Ovary (tissue), 9 donors: Measurements from ENCODE around the gene JPH3. TPM values are rescaled to one million over a fixed set of nuclear protein-coding genes. Genes with fewer than 3 reads are reported as not detected.
A peak's percentile ranks its signal among the peaks of the same experiment; 100 is the strongest.

Experiments used
- DNase-seq, 5 donors: peaks; one replicate each; pipeline ENCODE4 v3.0.0-alpha.2; 2019 to 2020
- H3K27ac ChIP-seq, 2 donors: fragments of 200-600 bp; one replicate each; pipeline versions ENCODE4 v1.5.1 to v1.8.0; 2019 to 2022
- H3K27me3 ChIP-seq: fragments of 200-600 bp; one replicate; pipeline ENCODE4 v1.8.0; 2022
- H3K36me3 ChIP-seq: fragments of 200-600 bp; sonication (generic); one replicate; pipeline ENCODE4 v1.5.1; 2019
- H3K4me1 ChIP-seq: one replicate; pipeline ENCODE4 v1.8.1; 2013; ENCODE audit warnings: mild to moderate bottlenecking, moderate library complexity; ENCODE audit not compliant: insufficient read depth
- H3K4me3 ChIP-seq: fragments of 200-600 bp; sonication (generic); one replicate; pipeline ENCODE4 v1.5.1; 2017
- H3K9me3 ChIP-seq, 2 donors: fragments of 200-600 bp in 1 of 2; sonication (generic) in 1 of 2; one replicate each; pipeline versions ENCODE4 v1.5.1 to v1.8.1; 2013 to 2019; ENCODE audit warnings: mild to moderate bottlenecking in 1 of 2, moderate library complexity in 1 of 2
- CTCF ChIP-seq, 3 donors: fragments of 450-650 bp in 2 of 3; fragments of 200-600 bp in 1 of 3; IDR thresholded peaks; one replicate each; pipeline versions ENCODE4 v1.5.1 to v1.8.0; 2016 to 2022; ENCODE audit warnings: antibody characterized with exemption in 3 of 3, mild to moderate bottlenecking in 1 of 3
- EP300 ChIP-seq: sonication (generic); formaldehyde crosslinking; IDR thresholded peaks from one replicate; pipeline ENCODE4 v1.6.1; 2017; ENCODE audit warnings: antibody characterized with exemption
- POLR2A ChIP-seq: fragments of 450-650 bp; IDR thresholded peaks from one replicate; pipeline ENCODE4 v1.6.1; 2017; ENCODE audit warnings: antibody characterized with exemption, mild to moderate bottlenecking, moderate library complexity
- WGBS, 3 donors: extraction: QIAGEN DNeasy Blood & Tissue Kit in 1 of 3; methylation state at CpG; one replicate each; pipeline versions ENCODE4 v1.1.5 to v1.1.7; 2013 to 2017; 5-methylcytosine and 5-hydroxymethylcytosine counted together
- intact Hi-C, 4 donors: fragments of 100-400 bp; cut with DNase I; formaldehyde crosslinking; loops; one replicate each; pipeline versions ENCODE4 v1.11.0 to v1.15.1; 2022 to 2023
- polyA plus RNA-seq, 2 donors: library from polyadenylated mRNA; stranded (reverse); fragments of 200-250 nt in 1 of 2; fragments of 350-450 nt in 1 of 2; fragmentation: Illumina TruSeq in 1 of 2; extraction: RNeasy Lipid Tissue Mini Kit (QIAGEN cat#74804) in 1 of 2; gene quantifications; one replicate each; pipeline ENCODE4 v1.2.3, GENCODE V29; 2013 to 2014
- total RNA-seq, 7 donors: library from RNA; depleted of rRNA in 2 of 7; stranded (reverse); fragments of >200 nt in 2 of 7; fragmentation: NEBNext Ultra II Directional in 3 of 7; extraction: Animal tissue kit (Norgen Biotek cat#: 25700) in 3 of 7; gene quantifications; one replicate each; pipeline versions ENCODE4 v1.1.0 to v1.2.4, GENCODE V29; 2016 to 2023
- donor health status: DM: no; HTN: no; CAD: no; lungs with moderate emphysema.
- donor health status: DM: no; HTN: no; CAD: no.
- donor health status: Bipolar disorder and iron deficiency.
- donor health status: DM: yes; HTN: yes; CAD: no.
- donor health status: DM: no; HTN: no; CAD: no.
- donor health status: DM: yes; HTN: yes; CAD: no.

The JPH3 gene
- total and polyA plus RNA-seq, 9 donors = 0.11 to 0.62 (median 0.30) TPM; not detected in 3

GRCh38 chr16:87734644-87735043 is 132.3 kb downstream of the JPH3 start:
- 65 to 69% (median 68%) methylated on average over 14 of the region's 14 CpGs for WGBS, 3 donors
- Histone ChIP-seq H3K27me3 (no peaks in the 10 kb centered on the region), H3K27ac (no peak overlapping the region), H3K4me3 (no peak overlapping the region), H3K36me3 (no peaks in the 10 kb centered on the region), H3K4me1 (no peaks in the 10 kb centered on the region), H3K9me3 (no peaks in the 10 kb centered on the region)
- no peak for DNase-seq
- TF ChIP-seq CTCF (IDR thresholded peaks at IDR 0.05) (no peak), EP300 (no peak), POLR2A (no peak)
- intact Hi-C loops = no loop called here

- no peak overlapping the region for H3K27ac ChIP-seq
- H3K36me3 ChIP-seq = no peaks in the 10 kb centered on the region
- 91 to 92% (median 92%) methylated on average over 23 of the region's 23 CpGs for WGBS, 3 donors
- no peak for DNase-seq
- no peak overlapping the region for H3K4me3 ChIP-seq
- H3K9me3 ChIP-seq = no peaks in the 10 kb centered on the region
- no peak for TF ChIP-seq EP300
- TF ChIP-seq POLR2A = no peak
- no peak for TF ChIP-seq CTCF (IDR thresholded peaks at IDR 0.05)
- H3K4me1 ChIP-seq = peaks cover 3% of the 10 kb centered on the region
- H3K27me3 ChIP-seq = no peaks in the 10 kb centered on the region
- intact Hi-C loops = no loop called here
Observed at GRCh38 chr16:87735270-87736007, 133.1 kb downstream of the JPH3 start.

- intact Hi-C loops = no loop called here
- no peaks in the 10 kb centered on the region for H3K9me3 ChIP-seq
- no peak overlapping the region for H3K4me3 ChIP-seq
- 90 to 98% (median 96%) methylated on average over 12 of the region's 12 CpGs for WGBS, 3 donors
- H3K36me3 ChIP-seq = no peaks in the 10 kb centered on the region
- H3K4me1 ChIP-seq = peaks cover 4% of the 10 kb centered on the region
- no peak for DNase-seq
- TF ChIP-seq CTCF (IDR thresholded peaks at IDR 0.05) = no peak
- no peak for TF ChIP-seq POLR2A
- TF ChIP-seq EP300 = no peak
- no peak overlapping the region for H3K27ac ChIP-seq
- no peaks in the 10 kb centered on the region for H3K27me3 ChIP-seq
Observed at GRCh38 chr16:87736008-87736382, 133.7 kb downstream of the JPH3 start.

- no peaks in the 10 kb centered on the region for H3K27me3 ChIP-seq
- DNase-seq = no peak
- TF ChIP-seq CTCF (IDR thresholded peaks at IDR 0.05) (no peak), EP300 (no peak), POLR2A (no peak)
- H3K4me1 ChIP-seq = peaks cover 5% of the 10 kb centered on the region
- no peaks in the 10 kb centered on the region for H3K9me3 ChIP-seq
- H3K27ac ChIP-seq = peak overlapping the region in 1 of 2 donors; percentile 52
- intact Hi-C loops = loop anchor here in 1 of 4 donors (10.0 kb wide), 1 partner anchor 55 kb away; no protein-coding TSS in a partner anchor
- 94 to 97% (median 94%) methylated on average over 8 of the region's 8 CpGs for WGBS, 3 donors
- no peaks in the 10 kb centered on the region for H3K36me3 ChIP-seq
- H3K4me3 ChIP-seq = no peak overlapping the region
Observed at GRCh38 chr16:87739801-87740200, 137.5 kb downstream of the JPH3 start.
